HCT116 (cell line): ENCODE results near the gene AP4S1.

Experiments
- ATF3 ChIP-seq: IDR thresholded peaks from 2 replicates; pipeline ENCODE4 v1.6.1; 2012
- CBX3 ChIP-seq: IDR thresholded peaks from 2 replicates; pipeline ENCODE4 v1.6.1; 2012; ENCODE audit warnings: low read depth
- CTCF ChIP-seq, 3 experiments: fragments of 200-600 bp in 1 of 3; sonication (generic) in 1 of 3; IDR thresholded peaks in 2 of 3; conservative IDR thresholded peaks in 1 of 3; 2 replicates each; pipeline ENCODE4 v1.5.1; 2012 to 2017; ENCODE audit warnings: low read depth in 2 of 3, low read length in 2 of 3, antibody characterized with exemption in 1 of 3, borderline replicate concordance in 1 of 3, control low read depth in 1 of 3, mild to moderate bottlenecking in 1 of 3, mixed read lengths in 1 of 3, mixed run types in 1 of 3, moderate library complexity in 1 of 3; ENCODE audit not compliant: insufficient read depth in 1 of 3
- EZH2 ChIP-seq: fragments of 200-600 bp; sonication (generic); IDR thresholded peaks from 2 replicates; pipeline ENCODE4 v1.6.1; 2017; ENCODE audit warnings: antibody characterized with exemption, mixed run types
- FOSL1 ChIP-seq: IDR thresholded peaks from 2 replicates; pipeline ENCODE4 v1.6.1; 2012; ENCODE audit warnings: low read depth
- MAX ChIP-seq: IDR thresholded peaks from 2 replicates; pipeline ENCODE4 v1.6.1; 2012
- POLR2A ChIP-seq: IDR thresholded peaks from 2 replicates; pipeline ENCODE4 v1.7.0; 2011; ENCODE audit warnings: borderline replicate concordance; ENCODE audit not compliant: insufficient read depth, insufficient read length; ENCODE audit errors: extremely low read depth
- POLR2AphosphoS5 ChIP-seq: IDR thresholded peaks from 2 replicates; pipeline ENCODE4 v1.6.1; 2011; ENCODE audit warnings: mild to moderate bottlenecking, low read depth, low read length, moderate library complexity
- REST ChIP-seq: IDR thresholded peaks from 2 replicates; pipeline ENCODE4 v1.6.1; 2012; ENCODE audit warnings: low read depth
- SP1 ChIP-seq: IDR thresholded peaks from 2 replicates; pipeline ENCODE4 v1.6.1; 2012; ENCODE audit warnings: low read depth
- SRF ChIP-seq: IDR thresholded peaks from 2 replicates; pipeline ENCODE4 v1.6.1; 2012; ENCODE audit warnings: low read depth
- YY1 ChIP-seq: IDR thresholded peaks from 2 replicates; pipeline ENCODE4 v1.6.1; 2011; ENCODE audit warnings: low read length, low read depth, moderate library complexity, mild to moderate bottlenecking; ENCODE audit not compliant: insufficient replicate concordance; ENCODE audit errors: extremely low read depth
- ZBTB33 ChIP-seq: IDR thresholded peaks from 2 replicates; pipeline ENCODE4 v1.6.1; 2011; ENCODE audit warnings: mild to moderate bottlenecking, low read length, moderate library complexity; ENCODE audit not compliant: insufficient replicate concordance; ENCODE audit errors: extremely low read depth
- ZNF274 ChIP-seq: fragments of 200-500 bp; sonication (Bioruptor generic); IDR thresholded peaks from 2 replicates; pipeline ENCODE4 v1.6.1; 2014; ENCODE audit warnings: mild to moderate bottlenecking, low read depth, low read length, inconsistent platforms

- TF ChIP-seq REST (no peak), CTCF (IDR thresholded peaks at IDR 0.05 in 2 of 3, conservative IDR thresholded peaks at IDR 0.05 in 1 of 3; ENCODE audit: borderline replicate concordance in 1 of 3, insufficient read depth in 1 of 3, low read depth in 2 of 3, low read length in 2 of 3) (no peak), POLR2A (no peak), CBX3 (no peak), SRF (no peak), ZBTB33 (no peak), MAX (no peak), EZH2 (no peak), SP1 (no peak), POLR2AphosphoS5 (no peak), YY1 (no peak), FOSL1 (no peak), ZNF274 (no peak), ATF3 (no peak)
These were observed 99.8 kb downstream of the AP4S1 start for GRCh38 chr14:31125231-31125630.
